Omental fat pad (tissue), 4 donors: ENCODE results near the gene FPR1. TPM values are rescaled to one million over a fixed set of nuclear protein-coding genes. Genes with fewer than 3 reads are reported as not detected.

Experiments used
- ATAC-seq: fragments of 150-250 bp; one replicate; pipeline ENCODE4 v1.9.1; 2016; ENCODE audit warnings: mild to moderate bottlenecking, moderate library complexity; ENCODE audit not compliant: low FRiP score
- DNase-seq: peaks from one replicate; pipeline ENCODE4 v3.0.0-alpha.2; 2019; ENCODE audit warnings: low spot score
- CTCF ChIP-seq, 3 donors: fragments of 450-650 bp; IDR thresholded peaks; one replicate each; pipeline ENCODE4 v1.5.1; 2016 to 2017; ENCODE audit warnings: antibody characterized with exemption in 3 of 3, mild to moderate bottlenecking in 3 of 3, moderate library complexity in 2 of 3
- total RNA-seq, 4 donors: library from RNA; depleted of rRNA; stranded (reverse); fragments of >200 nt; gene quantifications; one replicate each; pipeline ENCODE4 v1.1.0, GENCODE V29; 2016

The FPR1 gene
- total RNA-seq, 4 donors from 2014 or later: 15.0 to 77.5 (median 56.5) TPM

GRCh38 chr19:51715850-51716249 is 35.8 kb downstream of the FPR1 start:
- TF ChIP-seq CTCF (IDR thresholded peaks at IDR 0.05): no peak
- ATAC-seq (no peak), DNase-seq (no peak)

GRCh38 chr19:51714848-51715247 is 36.8 kb downstream of the FPR1 start:
- ATAC-seq (peak; percentile 5), DNase-seq (no peak)
- no peak for TF ChIP-seq CTCF (IDR thresholded peaks at IDR 0.05)

- TF ChIP-seq CTCF (IDR thresholded peaks at IDR 0.05): no peak
- DNase-seq (no peak), ATAC-seq (peak; percentile 0)
Observed at GRCh38 chr19:51713319-51714285, 38.1 kb downstream of the FPR1 start.

- DNase-seq: no peak
- ATAC-seq: no peak
- TF ChIP-seq CTCF (IDR thresholded peaks at IDR 0.05): no peak
Observed at GRCh38 chr19:51712461-51713081, 39.1 kb downstream of the FPR1 start.

GRCh38 chr19:51711702-51712101 is 40.0 kb downstream of the FPR1 start:
- no peak for ATAC-seq
- DNase-seq: no peak
- no peak for TF ChIP-seq CTCF (IDR thresholded peaks at IDR 0.05)

GRCh38 chr19:51710163-51710562 is 41.5 kb downstream of the FPR1 start:
- ATAC-seq (no peak), DNase-seq (no peak)
- no peak for TF ChIP-seq CTCF (IDR thresholded peaks at IDR 0.05)
